IPS DF 6.9 (cell line): ENCODE measurements around the gene KRTAP10-9.
"Not testable (repeated sequence)": the region's sequence is repeated elsewhere in the genome, so short reads cannot be mapped to it uniquely, and the experiment has no call there.

Source experiments
- DNase-seq: peaks from one replicate; pipeline ENCODE4 v3.0.0-alpha.2; 2013; ENCODE audit warnings: low read depth, low spot score
- H3K27ac ChIP-seq: one replicate; pipeline ENCODE4 v1.5.1; 2013; ENCODE audit warnings: low read length, control low read depth
- H3K27me3 ChIP-seq: 2 replicates; pipeline ENCODE4 v1.6.1; 2013; ENCODE audit warnings: mild to moderate bottlenecking, low read length; ENCODE audit not compliant: control insufficient read depth, insufficient read depth
- H3K36me3 ChIP-seq: 2 replicates; pipeline ENCODE4 v1.6.1; 2013; ENCODE audit warnings: low read length; ENCODE audit not compliant: control insufficient read depth, insufficient read depth
- H3K4me1 ChIP-seq: 2 replicates; pipeline ENCODE4 v1.6.1; 2013; ENCODE audit warnings: low read length; ENCODE audit not compliant: control insufficient read depth, insufficient read depth
- H3K4me3 ChIP-seq: 2 replicates; pipeline ENCODE4 v1.5.1; 2013; ENCODE audit warnings: mild to moderate bottlenecking, low read length
- H3K9me3 ChIP-seq: 2 replicates; pipeline ENCODE4 v1.6.1; 2013; ENCODE audit warnings: low read length, inconsistent platforms; ENCODE audit not compliant: control insufficient read depth, insufficient read depth
- WGBS: extraction: QIAGEN DNeasy Blood & Tissue Kit; methylation state at CpG from one replicate; pipeline ENCODE4 v1.1.7; 2013; ENCODE audit warnings: mixed read lengths, missing lambda C conversion rate; ENCODE audit not compliant: insufficient read length, insufficient coverage; 5-methylcytosine and 5-hydroxymethylcytosine counted together

KRTAP10-9 gene

DNA sequence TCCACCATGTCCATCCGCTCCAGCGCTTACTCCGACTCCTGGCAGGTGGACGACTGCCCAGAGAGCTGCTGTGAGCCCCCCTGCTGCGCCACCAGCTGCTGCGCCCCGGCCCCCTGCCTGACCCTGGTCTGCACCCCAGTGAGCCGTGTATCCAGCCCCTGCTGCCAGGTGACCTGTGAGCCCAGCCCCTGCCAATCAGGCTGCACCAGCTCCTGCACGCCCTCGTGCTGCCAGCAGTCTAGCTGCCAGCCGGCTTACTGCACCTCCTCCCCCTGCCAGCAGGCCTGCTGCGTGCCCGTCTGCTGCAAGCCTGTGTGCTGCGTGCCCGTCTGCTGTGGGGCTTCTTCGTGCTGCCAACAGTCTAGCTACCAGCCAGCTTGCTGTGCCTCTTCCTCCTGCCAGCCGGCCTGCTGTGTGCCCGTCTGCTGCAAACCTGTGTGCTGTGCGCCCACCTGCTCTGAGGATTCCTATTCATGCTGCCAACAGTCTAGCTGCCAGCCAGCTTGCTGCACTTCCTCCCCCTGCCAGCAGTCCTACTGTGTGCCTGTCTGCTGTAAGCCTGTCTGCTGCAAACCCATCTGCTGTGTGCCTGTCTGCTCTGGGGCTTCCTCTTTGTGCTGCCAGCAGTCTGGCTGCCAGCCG, 409 bp downstream of the KRTAP10-9 start:
- WGBS = no CpG with 5 or more reads among the region's 20 CpGs
- H3K36me3 ChIP-seq, H3K27ac ChIP-seq, H3K27me3 ChIP-seq, H3K4me1 ChIP-seq, H3K4me3 ChIP-seq, DNase-seq, H3K9me3 ChIP-seq: not testable (repeated sequence)

DNA sequence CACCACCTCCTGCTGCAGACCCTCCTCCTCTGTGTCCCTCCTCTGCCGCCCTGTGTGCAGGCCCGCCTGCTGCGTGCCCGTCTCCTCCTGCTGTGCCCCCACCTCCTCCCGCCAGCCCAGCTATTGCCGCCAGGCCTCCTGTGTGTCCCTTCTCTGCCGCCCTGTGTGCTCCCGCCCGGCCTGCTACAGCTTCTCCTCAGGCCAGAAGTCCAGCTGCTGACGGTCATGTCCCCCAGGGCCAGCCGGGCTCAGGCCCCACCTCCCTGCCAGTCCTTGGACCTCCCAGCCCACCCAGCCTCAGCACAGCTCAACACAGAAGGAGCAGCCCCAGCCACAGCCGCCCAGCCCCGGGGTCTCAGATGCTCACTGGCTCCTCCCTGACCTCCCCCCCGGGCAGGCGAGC, 939 bp downstream of the KRTAP10-9 start:
- not testable (repeated sequence) for DNase-seq, H3K36me3 ChIP-seq, H3K27ac ChIP-seq, H3K4me3 ChIP-seq, H3K4me1 ChIP-seq, H3K9me3 ChIP-seq, H3K27me3 ChIP-seq
- WGBS = no CpG with 5 or more reads among the region's 15 CpGs

DNA sequence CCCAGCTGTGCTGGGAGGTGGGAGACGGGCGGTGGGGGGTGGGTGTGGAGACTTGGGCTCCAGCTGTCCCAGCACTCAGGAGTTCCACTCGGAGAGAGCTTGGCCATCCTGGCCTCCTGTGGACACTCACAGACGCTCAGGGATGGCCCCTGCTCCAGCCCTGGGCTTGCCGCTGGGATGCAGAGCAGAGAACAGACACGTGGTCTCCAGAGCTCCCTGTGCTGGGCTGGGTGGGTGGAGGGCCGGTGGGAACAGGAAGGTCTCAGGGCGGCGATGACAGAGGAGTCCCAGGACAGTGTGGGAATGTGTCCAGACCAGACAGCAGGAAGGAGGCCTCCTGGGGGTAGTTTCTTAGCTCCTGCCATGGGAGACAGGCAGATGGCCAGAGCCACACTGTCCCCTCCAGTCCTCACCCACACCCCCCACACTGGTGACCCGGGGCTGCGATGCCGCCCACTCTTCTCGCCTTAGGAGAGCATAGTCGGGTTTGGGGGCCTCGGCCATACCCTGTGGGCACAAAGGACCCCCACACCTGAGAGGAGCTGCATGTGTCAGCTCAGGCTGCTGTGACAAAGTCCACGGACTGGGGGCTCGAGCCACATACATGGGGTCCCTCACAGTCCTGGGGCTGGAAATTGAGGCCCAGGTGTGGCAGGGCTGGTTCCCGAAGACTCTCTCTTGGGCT, 2.0 kb downstream of the KRTAP10-9 start:
- no peaks in the 10 kb centered on the region for H3K4me1 ChIP-seq
- no peaks in the 10 kb centered on the region for H3K9me3 ChIP-seq
- no peaks in the 10 kb centered on the region for H3K27me3 ChIP-seq
- no peaks in the 10 kb centered on the region for H3K36me3 ChIP-seq
- no peak overlapping the region for H3K4me3 ChIP-seq
- WGBS = no CpG with 5 or more reads among the region's 18 CpGs
- DNase-seq = no peak
- no peak overlapping the region for H3K27ac ChIP-seq

DNA sequence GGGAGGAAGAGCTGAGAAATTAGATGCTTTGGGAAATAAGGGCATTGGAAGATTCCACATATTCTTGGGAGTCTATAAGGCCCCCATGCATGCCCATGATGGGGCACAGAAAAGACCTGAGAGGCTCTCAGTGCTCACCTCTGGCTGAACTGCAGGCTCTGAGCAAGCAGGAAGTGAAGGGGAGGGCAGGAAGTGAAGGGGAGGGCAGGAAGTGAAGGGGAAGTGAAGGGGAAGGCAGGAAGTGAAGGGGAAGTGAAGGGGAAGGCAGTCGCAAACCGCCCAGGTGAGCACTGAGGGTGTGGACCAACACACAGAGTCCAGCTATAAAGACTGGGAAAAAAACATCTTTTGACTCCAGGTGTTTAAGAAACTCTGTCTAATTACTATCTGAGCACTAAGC, 3.5 kb downstream of the KRTAP10-9 start:
- no peaks in the 10 kb centered on the region for H3K36me3 ChIP-seq
- H3K27ac ChIP-seq = no peak overlapping the region
- WGBS = no CpG with 5 or more reads among the region's 2 CpGs
- no peaks in the 10 kb centered on the region for H3K9me3 ChIP-seq
- no peaks in the 10 kb centered on the region for H3K4me1 ChIP-seq
- no peak overlapping the region for H3K4me3 ChIP-seq
- H3K27me3 ChIP-seq = no peaks in the 10 kb centered on the region
- no peak for DNase-seq

DNA sequence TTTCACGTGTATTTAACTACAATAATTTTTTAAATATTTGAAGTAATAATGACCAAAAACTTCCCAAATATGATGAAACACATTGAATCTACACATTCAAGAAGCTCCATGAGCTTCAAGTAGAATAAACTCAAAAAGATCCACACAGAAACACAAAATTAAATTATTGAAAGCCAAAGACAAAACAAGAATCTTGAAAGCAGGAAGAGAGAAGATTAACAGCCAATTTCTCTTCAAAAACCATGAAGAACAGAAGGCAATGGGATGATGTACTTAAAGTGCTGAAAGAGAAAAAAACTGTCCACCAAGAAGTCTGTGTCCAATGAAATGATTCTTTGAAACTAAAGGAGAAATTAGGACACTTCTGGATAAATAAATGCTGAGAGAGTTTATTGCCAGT, 5.2 kb downstream of the KRTAP10-9 start:
- Histone ChIP-seq H3K27ac (no peak overlapping the region), H3K4me1 (no peaks in the 10 kb centered on the region), H3K9me3 (no peaks in the 10 kb centered on the region), H3K36me3 (no peaks in the 10 kb centered on the region), H3K4me3 (no peak overlapping the region), H3K27me3 (no peaks in the 10 kb centered on the region)
- WGBS = no CpG with 5 or more reads among the region's 1 CpG
- DNase-seq = no peak

DNA sequence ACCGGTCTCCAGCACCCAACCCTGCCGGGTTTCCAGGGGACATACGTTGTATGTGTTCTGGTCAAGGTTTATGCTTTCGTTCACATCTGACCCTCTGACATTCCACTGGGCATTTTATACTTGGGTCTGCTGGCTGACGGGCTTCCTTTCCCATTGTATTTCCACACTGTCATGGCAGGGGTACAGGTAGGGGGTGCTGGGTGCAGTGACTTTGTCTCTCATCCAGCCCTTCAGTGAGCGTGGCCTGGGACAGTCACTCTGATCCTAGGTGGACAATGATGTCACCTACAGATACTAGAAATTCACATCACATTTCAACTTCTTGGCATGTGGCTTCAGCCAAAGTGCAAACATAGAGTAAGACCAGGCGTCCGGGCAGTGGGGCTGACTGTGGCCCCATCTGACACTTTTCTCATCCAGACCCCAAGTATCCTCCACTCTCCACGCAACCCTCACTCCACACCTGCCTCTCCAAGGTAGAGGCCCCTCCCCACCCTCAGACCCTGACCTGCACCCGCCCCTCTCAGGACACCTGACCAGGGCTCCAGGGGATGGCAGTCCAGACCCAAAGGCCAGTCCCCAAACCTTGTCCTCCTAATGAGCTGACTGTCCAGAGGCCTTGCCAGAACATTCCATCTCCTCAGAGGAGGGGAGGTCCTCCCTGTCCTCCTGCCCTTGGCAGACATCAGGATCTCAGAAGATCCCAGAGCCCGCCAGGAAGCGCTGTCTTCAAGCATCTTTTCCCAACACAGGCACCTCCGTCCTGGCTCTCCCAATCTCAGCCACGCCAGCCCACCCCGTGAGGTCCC, 9.5 kb downstream of the KRTAP10-9 start:
- DNase-seq = no peak
- no peak overlapping the region for H3K4me3 ChIP-seq
- H3K9me3 ChIP-seq = no peaks in the 10 kb centered on the region
- H3K36me3 ChIP-seq = no peaks in the 10 kb centered on the region
- H3K4me1 ChIP-seq = no peaks in the 10 kb centered on the region
- WGBS = no CpG with 5 or more reads among the region's 15 CpGs
- no peak overlapping the region for H3K27ac ChIP-seq
- no peaks in the 10 kb centered on the region for H3K27me3 ChIP-seq

DNA sequence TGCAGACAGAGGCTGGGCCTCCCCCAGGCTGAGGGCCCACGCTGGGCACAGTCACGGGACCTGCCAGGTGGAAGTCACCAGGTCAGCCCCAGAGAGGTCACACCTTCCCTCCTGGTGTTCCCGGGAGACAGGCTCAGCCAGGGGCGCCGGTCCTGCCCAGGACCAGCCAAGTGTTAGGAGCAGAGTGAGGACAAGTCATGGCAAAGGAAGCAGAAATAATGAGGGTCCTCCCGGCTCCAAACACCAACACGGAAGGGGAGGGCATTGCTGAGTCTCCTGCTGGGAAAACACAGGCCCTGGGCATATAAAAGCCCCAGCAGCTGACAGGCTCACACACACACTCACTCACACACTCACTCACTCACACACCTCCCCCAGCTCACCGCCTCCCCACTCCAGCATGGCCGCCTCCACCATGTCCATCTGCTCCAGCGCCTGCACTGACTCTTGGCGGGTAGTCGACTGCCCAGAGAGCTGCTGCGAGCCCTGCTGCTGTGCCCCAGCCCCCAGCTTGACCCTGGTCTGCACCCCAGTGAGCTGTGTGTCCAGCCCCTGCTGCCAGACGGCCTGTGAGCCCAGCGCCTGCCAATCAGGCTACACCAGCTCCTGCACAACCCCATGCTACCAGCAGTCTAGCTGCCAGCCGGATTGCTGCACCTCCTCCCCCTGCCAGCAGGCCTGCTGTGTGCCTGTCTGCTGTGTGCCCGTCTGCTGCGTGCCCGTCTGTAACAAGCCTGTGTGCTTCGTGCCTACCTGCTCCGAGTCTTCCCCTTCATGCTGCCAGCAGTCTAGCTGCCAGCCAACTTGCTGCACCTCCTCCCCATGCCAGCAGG, 10.3 kb downstream of the KRTAP10-9 start, which contains the start of gene KRTAP10-10:
TSS of gene KRTAP10-10 (plus strand) at position 339 of the 833 bp plus-strand sequence. CDS start at position 401, 62 bp downstream.
- Histone ChIP-seq H3K27me3 (no peaks in the 10 kb centered on the region), H3K4me1 (no peaks in the 10 kb centered on the region), H3K4me3 (no peak within 1 kb of the TSS), H3K27ac (no peak within 1 kb of the TSS), H3K9me3 (no peaks in the 10 kb centered on the region), H3K36me3 (no peaks in the 10 kb centered on the region)
- no CpG with 5 or more reads among the region's 21 CpGs for WGBS
- no peak for DNase-seq

DNA sequence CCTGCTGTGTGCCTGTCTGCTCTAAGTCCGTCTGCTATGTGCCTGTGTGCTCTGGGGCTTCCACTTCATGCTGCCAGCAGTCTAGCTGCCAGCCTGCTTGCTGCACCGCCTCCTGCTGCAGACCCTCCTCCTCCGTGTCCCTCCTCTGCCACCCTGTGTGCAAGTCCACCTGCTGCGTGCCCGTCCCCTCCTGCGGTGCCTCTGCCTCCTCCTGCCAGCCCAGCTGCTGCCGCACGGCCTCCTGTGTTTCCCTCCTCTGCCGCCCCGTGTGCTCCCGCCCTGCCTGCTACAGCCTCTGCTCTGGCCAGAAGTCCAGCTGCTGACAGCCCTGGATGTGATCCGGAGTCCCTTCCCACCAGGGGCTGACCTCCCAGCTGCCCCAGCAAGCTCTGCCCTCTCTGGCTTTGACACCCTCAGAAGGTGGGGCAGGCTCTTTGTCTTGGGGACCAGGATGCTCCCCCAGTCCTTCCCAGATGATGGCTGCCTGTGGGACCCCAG, 11.0 kb downstream of the KRTAP10-9 start:
- not testable (repeated sequence) for H3K4me3 ChIP-seq, DNase-seq, H3K36me3 ChIP-seq, H3K27me3 ChIP-seq, H3K4me1 ChIP-seq, H3K27ac ChIP-seq, H3K9me3 ChIP-seq
- no CpG with 5 or more reads among the region's 12 CpGs for WGBS

DNA sequence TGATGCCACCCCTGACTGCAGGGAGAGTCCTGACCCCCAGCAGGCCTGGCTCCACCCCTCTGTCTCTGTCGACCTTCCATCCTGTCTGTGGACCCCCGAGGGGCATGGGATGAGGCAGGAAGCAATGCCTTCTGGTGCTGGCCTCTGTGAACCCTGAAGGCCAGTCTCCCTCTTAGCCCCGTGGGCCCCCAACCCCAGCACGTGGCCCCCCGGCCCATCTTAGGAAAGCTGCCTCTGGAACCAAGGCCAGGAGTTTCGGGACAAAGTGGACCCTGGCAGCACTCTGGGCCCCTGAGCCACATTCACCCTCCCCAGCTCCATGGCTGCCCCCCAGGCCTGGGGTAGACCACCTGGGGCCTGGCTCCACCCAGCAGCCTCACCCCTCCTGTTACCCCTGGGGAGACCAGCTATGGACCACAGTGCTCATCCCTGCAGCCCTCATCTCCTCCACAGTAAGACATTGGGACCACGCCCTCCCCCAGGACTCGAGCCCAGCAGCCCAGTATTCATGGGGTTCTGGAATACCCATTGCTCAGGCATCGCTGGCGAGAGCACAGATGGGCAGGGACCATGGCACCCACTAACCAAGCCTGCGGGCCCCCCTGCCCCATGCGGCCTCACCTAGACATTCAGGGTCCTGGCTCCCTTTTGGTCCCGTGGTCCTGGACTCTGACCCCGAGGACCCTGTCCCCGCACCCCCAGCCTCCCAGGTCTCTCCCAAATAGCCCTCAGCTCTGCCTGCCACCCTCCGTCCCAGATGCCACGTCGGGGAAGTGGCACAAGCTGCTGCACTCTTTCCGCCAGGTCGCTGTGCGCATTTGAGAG, 11.8 kb downstream of the KRTAP10-9 start:
- WGBS = no CpG with 5 or more reads among the region's 21 CpGs
- H3K27ac ChIP-seq, DNase-seq, H3K27me3 ChIP-seq, H3K9me3 ChIP-seq, H3K4me1 ChIP-seq, H3K4me3 ChIP-seq, H3K36me3 ChIP-seq: not testable (repeated sequence)
